Small intestine (tissue), 7 donors: ENCODE measurements around the gene SLC35A1. TPM values are rescaled to one million over a fixed set of nuclear protein-coding genes. Genes with fewer than 3 reads are reported as not detected.
A peak's percentile ranks its signal among the peaks of the same experiment; 100 is the strongest.
"Not testable (repeated sequence)": the region's sequence is repeated elsewhere in the genome, so short reads cannot be mapped to it uniquely, and the experiment has no call there.

Experiments used
- DNase-seq, 2 donors: peaks; one replicate each; pipeline versions ENCODE4 v3.0.0 to v3.0.0-alpha.2; 2013
- FAIRE-seq: peaks from 2 replicates; lab custom pipeline; 2012; peaks lifted over from hg19 to GRCh38; lab: Jason Lieb, UNC
- H3K27ac ChIP-seq, 3 donors: one replicate each; pipeline ENCODE4 v1.5.1; 2013; ENCODE audit warnings: low read length in 2 of 3, mild to moderate bottlenecking in 2 of 3, control low read depth in 1 of 3, inconsistent platforms in 1 of 3, low read depth in 1 of 3, moderate library complexity in 1 of 3
- H3K27me3 ChIP-seq, 3 donors: one replicate each; pipeline ENCODE4 v1.6.1; 2013; ENCODE audit warnings: low read length in 3 of 3, inconsistent platforms in 1 of 3; ENCODE audit not compliant: control insufficient read depth in 3 of 3, insufficient read depth in 3 of 3
- H3K36me3 ChIP-seq, 3 donors: one replicate each; pipeline ENCODE4 v1.6.1; 2013; ENCODE audit warnings: low read length in 3 of 3, inconsistent platforms in 1 of 3, low read depth in 1 of 3, mild to moderate bottlenecking in 1 of 3, moderate library complexity in 1 of 3; ENCODE audit not compliant: control insufficient read depth in 3 of 3, insufficient read depth in 2 of 3
- H3K4me1 ChIP-seq, 3 donors: one replicate each; pipeline ENCODE4 v1.6.1; 2013; ENCODE audit warnings: low read length in 2 of 3, inconsistent platforms in 1 of 3, low read depth in 1 of 3, mild to moderate bottlenecking in 1 of 3, moderate library complexity in 1 of 3; ENCODE audit not compliant: control insufficient read depth in 3 of 3, insufficient read depth in 2 of 3
- H3K4me3 ChIP-seq, 3 donors: one replicate each; pipeline ENCODE4 v1.5.1; 2013; ENCODE audit warnings: low read length in 3 of 3, control low read depth in 1 of 3, inconsistent platforms in 1 of 3, low read depth in 1 of 3, mild to moderate bottlenecking in 1 of 3, moderate library complexity in 1 of 3
- H3K9me3 ChIP-seq, 2 donors: one replicate each; pipeline ENCODE4 v1.6.1; 2013; ENCODE audit warnings: low read depth in 1 of 2, low read length in 1 of 2; ENCODE audit not compliant: control insufficient read depth in 2 of 2, insufficient read depth in 1 of 2
- WGBS, 3 donors: extraction: QIAGEN DNeasy Blood & Tissue Kit; methylation state at CpG; one replicate each; pipeline ENCODE4 v1.1.7; 2013; 5-methylcytosine and 5-hydroxymethylcytosine counted together
- polyA plus RNA-seq, 4 donors: library from polyadenylated mRNA; stranded (reverse) in 3 of 4; unstranded in 1 of 4; fragments of 200-250 nt in 3 of 4; fragments of 120-200 nt in 1 of 4; gene quantifications; one replicate each; pipeline versions ENCODE4 v1.2.1 to v1.2.3, GENCODE V29; 2013
- donor health status: healthy with polysubstance abuse.
- donor health status: control.
- donor health status: control.
- donor health status: Bipolar disorder and iron deficiency.
- donor health status: healthy.

Gene SLC35A1
- polyA plus RNA-seq, 4 donors: 15.4 to 40.6 (median 17.7) TPM

- DNase-seq (peak; percentile 68 to 71), FAIRE-seq (no peak)
- Histone ChIP-seq H3K4me3 (no peak overlapping the region), H3K27ac (no peak overlapping the region), H3K27me3 (peaks cover 0 to 6% (median 0%) of the 10 kb centered on the region in 3 donors), H3K36me3 (no peaks in the 10 kb centered on the region), H3K9me3 (no peaks in the 10 kb centered on the region), H3K4me1 (peaks cover 0 to 4% (median 0%) of the 10 kb centered on the region in 3 donors)
- WGBS, 3 donors: 20 to 61% (median 42%) methylated on average over 2 of the region's 2 CpGs
Observed at GRCh38 chr6:87465051-87465450, 7.7 kb upstream of the SLC35A1 start.

- no peaks in the 10 kb centered on the region for H3K4me1 ChIP-seq
- 1% methylated on average over 15 of the region's 15 CpGs for WGBS, 3 donors
Observed at GRCh38 chr6:87473419-87473903, 687 bp downstream of the SLC35A1 start.

GRCh38 chr6:87481931-87482330 lies 9.2 kb downstream of the SLC35A1 start:
- FAIRE-seq (no peak), DNase-seq (no peak)
- H3K9me3 ChIP-seq: peaks cover 1 to 13% of the 10 kb centered on the region in 2 donors
- WGBS, 3 donors: 86 to 93% (median 91%) methylated on average over 3 of the region's 3 CpGs
- no peak overlapping the region for H3K4me3 ChIP-seq
- H3K27ac ChIP-seq: no peak overlapping the region
- H3K36me3 ChIP-seq: peaks cover 0 to 14% (median 1%) of the 10 kb centered on the region in 3 donors
- no peaks in the 10 kb centered on the region for H3K27me3 ChIP-seq
- H3K4me1 ChIP-seq: no peaks in the 10 kb centered on the region

More at GRCh38 chr6:87473419-87473903, 687 bp downstream of the SLC35A1 start:
- Histone ChIP-seq H3K9me3 (no peaks in the 10 kb centered on the region), H3K27ac (peak overlapping the region; percentile 88 to 95 (median 90)), H3K36me3 (no peaks in the 10 kb centered on the region), H3K4me3 (peak overlapping the region; percentile 87 to 97 (median 94)), H3K27me3 (no peaks in the 10 kb centered on the region)
- DNase-seq (peak; percentile 68 to 69), FAIRE-seq (no peak)

- no peak overlapping the region for H3K27ac ChIP-seq
- H3K36me3 ChIP-seq: peaks cover 0 to 14% (median 1%) of the 10 kb centered on the region in 3 donors
- no peaks in the 10 kb centered on the region for H3K27me3 ChIP-seq
- no peaks in the 10 kb centered on the region for H3K4me1 ChIP-seq
- peaks cover 1 to 13% of the 10 kb centered on the region in 2 donors for H3K9me3 ChIP-seq
- no peak overlapping the region for H3K4me3 ChIP-seq
- 76 to 93% (median 86%) methylated on average over 4 of the region's 4 CpGs for WGBS, 3 donors
- FAIRE-seq (no peak), DNase-seq (no peak)
Observed at GRCh38 chr6:87482366-87482765, 9.6 kb downstream of the SLC35A1 start.

GRCh38 chr6:87483929-87484328 lies 11.2 kb downstream of the SLC35A1 start:
- no peak overlapping the region for H3K27ac ChIP-seq
- 70 to 82% (median 80%) methylated on average over 9 of the region's 9 CpGs for WGBS, 3 donors
- FAIRE-seq: no peak

GRCh38 chr6:87484491-87484890 lies 11.7 kb downstream of the SLC35A1 start:
- peaks cover 1 to 13% of the 10 kb centered on the region in 2 donors for H3K9me3 ChIP-seq
- FAIRE-seq (no peak), DNase-seq (peak in 1 of 2 donors; percentile 84)
- H3K4me3 ChIP-seq: no peak overlapping the region
- peak overlapping the region in 1 of 3 donors; percentile 24 for H3K27ac ChIP-seq
- no peaks in the 10 kb centered on the region for H3K27me3 ChIP-seq
- peaks cover 0 to 14% (median 1%) of the 10 kb centered on the region in 3 donors for H3K36me3 ChIP-seq
- 60 to 87% (median 80%) methylated on average over 7 of the region's 7 CpGs for WGBS, 3 donors
- H3K4me1 ChIP-seq: no peaks in the 10 kb centered on the region

More at GRCh38 chr6:87483929-87484328, 11.2 kb downstream of the SLC35A1 start:
- peak; percentile 8 to 64 for DNase-seq
- Histone ChIP-seq H3K27me3 (no peaks in the 10 kb centered on the region), H3K36me3 (peaks cover 0 to 14% (median 1%) of the 10 kb centered on the region in 3 donors), H3K4me3 (no peak overlapping the region), H3K4me1 (no peaks in the 10 kb centered on the region), H3K9me3 (peaks cover 1 to 13% of the 10 kb centered on the region in 2 donors)

- Histone ChIP-seq H3K27ac (no peak overlapping the region), H3K4me1 (no peaks in the 10 kb centered on the region), H3K4me3 (no peak overlapping the region), H3K9me3 (peaks cover 1 to 13% of the 10 kb centered on the region in 2 donors), H3K27me3 (no peaks in the 10 kb centered on the region), H3K36me3 (peaks cover 2 to 17% (median 3%) of the 10 kb centered on the region in 3 donors)
- 85 to 97% (median 96%) methylated on average over 4 of the region's 4 CpGs for WGBS, 3 donors
- FAIRE-seq (no peak), DNase-seq (no peak)
Observed at GRCh38 chr6:87487555-87487954, 14.8 kb downstream of the SLC35A1 start.

GRCh38 chr6:87489326-87489725 lies 16.6 kb downstream of the SLC35A1 start:
- not testable (repeated sequence) for H3K36me3 ChIP-seq, H3K4me3 ChIP-seq, H3K27ac ChIP-seq, DNase-seq, H3K4me1 ChIP-seq, H3K9me3 ChIP-seq, H3K27me3 ChIP-seq, FAIRE-seq
- WGBS, 3 donors: 85 to 94% (median 94%) methylated on average over 8 of the region's 8 CpGs
